Vagina (tissue), 2 donors: ENCODE results near the gene RFESD.

Experiments used
- POLR2A ChIP-seq, 2 donors: fragments of 450-650 bp; IDR thresholded peaks; one replicate each; pipeline ENCODE4 v1.6.1; 2017; ENCODE audit warnings: antibody characterized with exemption in 2 of 2, mild to moderate bottlenecking in 2 of 2, moderate library complexity in 2 of 2
- POLR2AphosphoS5 ChIP-seq, 2 donors: sonication (generic); formaldehyde crosslinking; IDR thresholded peaks; one replicate each; pipeline ENCODE4 v1.9.0; 2017; ENCODE audit warnings: antibody characterized with exemption in 2 of 2, mild to moderate bottlenecking in 2 of 2, low read depth in 1 of 2; ENCODE audit not compliant: insufficient read depth in 1 of 2
- TF ChIP-seq, protein P1 (sequence below), 3 experiments: fragments of 450-650 bp in 2 of 3; fragments of 200-600 bp in 1 of 3; sonication (generic) in 1 of 3; IDR thresholded peaks; one replicate each; pipeline ENCODE4 v1.5.1; 2017 to 2019; ENCODE audit warnings: antibody characterized with exemption in 3 of 3, mild to moderate bottlenecking in 2 of 3, moderate library complexity in 2 of 3

- TF ChIP-seq POLR2A (IDR thresholded peaks at IDR 0.05) (no peak), POLR2AphosphoS5 (IDR thresholded peaks at IDR 0.05; ENCODE audit: insufficient read depth in 1 of 2, low read depth in 1 of 2) (no peak)
- TF ChIP-seq, protein P1, sequence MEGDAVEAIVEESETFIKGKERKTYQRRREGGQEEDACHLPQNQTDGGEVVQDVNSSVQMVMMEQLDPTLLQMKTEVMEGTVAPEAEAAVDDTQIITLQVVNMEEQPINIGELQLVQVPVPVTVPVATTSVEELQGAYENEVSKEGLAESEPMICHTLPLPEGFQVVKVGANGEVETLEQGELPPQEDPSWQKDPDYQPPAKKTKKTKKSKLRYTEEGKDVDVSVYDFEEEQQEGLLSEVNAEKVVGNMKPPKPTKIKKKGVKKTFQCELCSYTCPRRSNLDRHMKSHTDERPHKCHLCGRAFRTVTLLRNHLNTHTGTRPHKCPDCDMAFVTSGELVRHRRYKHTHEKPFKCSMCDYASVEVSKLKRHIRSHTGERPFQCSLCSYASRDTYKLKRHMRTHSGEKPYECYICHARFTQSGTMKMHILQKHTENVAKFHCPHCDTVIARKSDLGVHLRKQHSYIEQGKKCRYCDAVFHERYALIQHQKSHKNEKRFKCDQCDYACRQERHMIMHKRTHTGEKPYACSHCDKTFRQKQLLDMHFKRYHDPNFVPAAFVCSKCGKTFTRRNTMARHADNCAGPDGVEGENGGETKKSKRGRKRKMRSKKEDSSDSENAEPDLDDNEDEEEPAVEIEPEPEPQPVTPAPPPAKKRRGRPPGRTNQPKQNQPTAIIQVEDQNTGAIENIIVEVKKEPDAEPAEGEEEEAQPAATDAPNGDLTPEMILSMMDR (IDR thresholded peaks at IDR 0.05) = no peak
These were observed 20.6 kb downstream of the RFESD start for GRCh38 chr5:95667061-95667618.
